C4-2B (cell line): Measurements from ENCODE around the gene LRRN2.

Experiments used
- CTCF ChIP-seq: fragments of 450-650 bp; conservative IDR thresholded peaks from 2 replicates; pipeline ENCODE4 v1.5.1; 2017; ENCODE audit warnings: mild to moderate bottlenecking
- ZFX ChIP-seq: fragments of 450-650 bp; IDR thresholded peaks from 2 replicates; pipeline ENCODE4 v1.6.1; 2017

- TF ChIP-seq CTCF (no peak), ZFX (no peak)
Observed at GRCh38 chr1:204602111-204602579, 83.4 kb downstream of the LRRN2 start.
